T-helper 2 cell (primary cell): ENCODE results near the gene MEP1A.
A peak's percentile ranks its signal among the peaks of the same experiment; 100 is the strongest.
"Not testable (repeated sequence)": the region's sequence is repeated elsewhere in the genome, so short reads cannot be mapped to it uniquely, and the experiment has no call there.

ENCODE experiments used
- DNase-seq, 5 experiments: peaks; one replicate each; pipeline versions ENCODE4 v3.0.0 to v3.0.0-alpha.2; 2012 to 2022

Gene MEP1A

DNA sequence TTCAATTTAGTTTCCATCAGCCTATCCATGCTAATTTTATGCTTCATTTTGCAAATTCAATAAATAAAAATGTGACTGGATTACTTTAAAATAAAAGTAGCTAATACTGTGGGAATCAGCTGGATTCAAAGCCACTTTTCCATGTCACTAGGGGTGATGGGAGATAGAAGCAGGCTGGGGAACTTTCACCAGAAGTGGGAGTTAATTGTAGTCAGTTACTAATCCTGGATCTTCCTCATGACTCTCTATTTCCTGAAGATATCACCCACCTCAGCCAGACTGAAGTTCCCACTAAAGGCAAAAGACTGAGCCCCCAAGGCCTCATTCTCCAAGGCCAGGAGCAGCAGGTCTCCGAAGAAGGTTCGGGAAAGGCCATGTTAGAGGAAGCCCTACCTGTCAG is 41.8 kb downstream of the MEP1A start:
- DNase-seq: not testable (repeated sequence)

DNA sequence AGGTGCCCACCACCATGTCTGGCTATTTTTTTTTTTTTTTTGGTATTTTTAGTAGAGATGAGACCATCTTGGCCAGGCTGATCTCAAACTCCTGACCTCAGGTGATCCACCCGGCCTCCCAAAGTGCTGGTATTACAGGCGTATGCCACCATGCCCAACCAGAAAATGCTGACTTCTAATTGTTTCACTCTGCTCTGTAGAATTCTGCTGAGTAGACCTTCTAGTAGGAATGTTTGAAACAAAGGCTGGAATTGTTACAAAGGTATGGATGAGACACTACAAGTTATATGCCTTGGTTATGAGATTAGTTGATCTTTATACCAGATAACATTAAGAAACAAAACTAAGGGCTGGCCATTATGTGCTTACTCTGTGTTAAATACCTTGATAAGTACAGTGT is 44.8 kb downstream of the MEP1A start:
- DNase-seq: no peak

DNA sequence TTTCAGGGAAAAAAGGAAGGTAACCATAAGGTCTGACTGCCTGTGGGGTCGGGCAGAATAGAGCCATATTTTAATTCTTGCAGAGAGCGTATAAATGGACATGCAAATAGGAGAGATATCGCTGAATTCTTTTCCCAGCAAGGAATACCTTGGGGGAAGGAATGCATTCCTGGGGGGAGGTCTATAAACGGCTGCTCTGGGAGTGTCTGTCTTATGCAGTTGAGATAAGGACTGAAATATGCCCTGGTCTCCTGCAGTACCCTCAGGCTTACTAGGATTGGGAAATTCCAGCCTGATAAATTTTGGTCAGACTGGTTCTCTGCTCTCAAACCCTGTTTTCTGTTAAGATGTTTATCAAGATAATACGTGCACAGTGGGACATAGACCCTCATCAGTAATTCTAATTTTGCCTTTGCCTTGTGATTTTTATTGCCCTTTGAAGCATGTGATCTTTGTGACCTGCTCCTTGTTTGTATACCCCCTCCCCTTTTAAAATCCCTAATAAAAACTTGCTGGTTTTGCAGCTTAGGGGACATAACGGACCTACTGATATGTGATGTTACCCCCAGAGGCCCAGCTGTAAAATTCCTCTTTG is 49.2 kb downstream of the MEP1A start:
- DNase-seq: not testable (repeated sequence)

DNA sequence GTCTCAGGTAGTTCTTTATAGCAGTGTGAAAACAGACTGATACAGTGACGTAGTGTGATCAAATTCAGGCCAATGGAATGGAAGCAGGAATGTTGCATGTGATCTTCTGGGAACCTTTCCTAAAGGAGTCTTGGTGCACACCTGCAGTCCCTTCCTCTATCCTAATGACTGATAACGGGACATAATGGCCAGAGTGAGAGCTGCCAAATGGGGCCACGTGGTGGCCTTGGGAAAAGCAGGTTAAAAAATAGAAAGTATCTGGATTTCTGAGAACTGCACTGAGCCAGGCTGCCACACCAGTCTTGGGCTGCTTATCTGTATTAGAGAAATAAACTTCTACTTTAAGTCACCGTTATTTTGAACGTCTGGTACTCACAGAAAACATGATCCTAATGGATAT is 51.9 kb downstream of the MEP1A start:
- no peak for DNase-seq

DNA sequence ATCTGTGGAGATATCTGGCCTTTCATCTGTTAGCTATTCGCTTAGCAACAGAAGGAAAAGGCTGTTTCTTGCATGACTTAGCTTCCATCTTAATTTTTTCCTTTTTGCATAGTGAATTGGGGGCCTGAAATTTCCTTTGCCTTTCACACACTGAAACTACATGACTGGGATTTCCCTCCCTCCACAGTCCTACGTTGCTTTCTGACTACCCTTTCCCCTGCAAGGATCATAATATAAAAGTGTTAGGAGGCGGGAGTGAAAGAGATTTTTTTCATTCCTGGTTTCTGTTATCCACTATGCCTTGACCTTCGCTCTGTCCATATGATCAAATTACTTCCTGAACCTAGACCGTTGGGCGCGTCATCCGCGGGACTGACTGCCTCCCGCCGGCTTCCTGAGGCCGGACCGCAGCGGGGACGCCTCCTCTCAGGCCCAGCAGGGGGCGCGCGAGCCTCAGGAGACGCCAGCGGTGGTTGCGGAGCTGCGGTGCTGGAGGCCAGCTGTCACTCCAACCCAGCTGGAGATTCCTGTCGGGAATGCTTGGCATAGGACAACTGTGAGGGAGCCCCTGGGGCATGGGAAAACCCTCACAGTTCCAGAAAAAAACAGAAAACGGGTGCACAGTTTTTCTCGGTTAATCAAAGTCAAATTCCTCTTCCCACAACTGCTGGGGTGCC is 55.6 kb downstream of the MEP1A start:
- DNase-seq: peak in 4 of 5 experiments; percentile 13 to 56 (median 33)

DNA sequence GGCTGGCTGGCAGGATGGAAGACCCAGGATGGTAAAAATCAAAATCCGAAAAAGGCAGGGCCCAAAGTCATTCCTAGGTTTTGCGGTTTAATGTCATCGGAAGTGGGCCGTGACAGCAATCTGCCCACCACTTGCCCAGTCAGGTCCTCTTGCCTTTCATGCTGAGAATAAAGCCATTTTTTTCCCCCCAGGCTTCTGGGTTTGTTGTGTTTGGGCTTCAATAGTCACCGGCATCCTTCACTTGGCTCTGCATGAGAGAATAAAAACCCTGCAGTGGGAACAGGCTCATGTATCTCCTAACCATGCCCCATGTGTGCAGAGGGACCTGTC is 56.1 kb downstream of the MEP1A start:
- no peak for DNase-seq

DNA sequence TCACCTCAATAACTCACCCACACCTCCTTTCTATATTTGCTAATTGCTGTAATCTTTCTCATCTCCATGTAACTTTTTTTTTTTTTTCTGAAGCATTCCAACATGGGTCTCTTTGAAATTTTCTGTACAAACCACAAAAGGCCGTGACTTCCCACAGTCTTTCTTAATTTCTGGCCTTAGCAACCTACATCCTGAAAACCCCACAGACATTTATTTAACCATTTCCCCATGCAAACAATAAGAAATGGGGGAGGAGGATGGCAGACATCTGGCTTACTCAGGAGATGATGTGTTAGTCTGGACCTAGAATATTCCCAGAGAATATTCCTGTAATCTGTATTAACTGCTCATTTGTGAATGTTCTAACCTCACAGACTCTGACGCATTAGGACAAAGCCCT is 57.6 kb downstream of the MEP1A start:
- no peak for DNase-seq

DNA sequence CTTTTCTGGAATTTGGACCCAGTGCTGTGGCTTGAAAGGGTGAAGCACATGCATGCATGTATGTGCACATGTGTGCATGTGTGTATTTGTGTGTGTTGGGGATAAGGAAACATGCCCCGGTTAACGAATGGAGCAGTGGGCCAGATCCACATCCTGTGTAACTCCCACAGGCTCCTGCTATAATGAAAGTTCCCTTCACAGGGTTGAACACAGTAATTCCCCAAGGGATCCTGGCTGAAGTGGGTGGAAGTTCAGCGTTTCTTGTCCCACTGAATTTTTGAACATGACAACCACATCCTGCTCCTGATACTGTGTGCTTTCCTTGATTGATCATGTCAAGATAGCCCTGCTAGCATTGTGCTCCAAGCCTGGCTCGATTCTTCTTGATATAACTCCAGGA is 58.4 kb downstream of the MEP1A start:
- not testable (repeated sequence) for DNase-seq

DNA sequence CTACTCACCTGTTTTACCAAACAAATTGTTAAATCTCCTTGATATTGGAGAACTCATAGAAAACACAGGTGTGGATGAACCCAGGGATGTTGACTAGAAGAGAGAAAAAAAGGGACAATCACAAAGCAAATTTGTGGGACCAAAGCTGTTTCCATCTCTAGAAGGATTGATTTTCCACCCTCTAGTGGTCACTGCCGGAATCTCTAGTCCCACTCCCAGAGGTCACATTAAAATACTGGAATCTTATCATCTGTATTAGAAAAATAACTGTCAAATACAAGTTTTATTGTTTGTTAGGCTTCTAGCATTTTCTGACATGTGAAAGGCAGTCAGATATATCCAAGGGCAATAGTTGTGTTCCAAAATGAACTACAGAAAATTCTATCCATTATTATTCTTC is 62.8 kb downstream of the MEP1A start:
- not testable (repeated sequence) for DNase-seq

DNA sequence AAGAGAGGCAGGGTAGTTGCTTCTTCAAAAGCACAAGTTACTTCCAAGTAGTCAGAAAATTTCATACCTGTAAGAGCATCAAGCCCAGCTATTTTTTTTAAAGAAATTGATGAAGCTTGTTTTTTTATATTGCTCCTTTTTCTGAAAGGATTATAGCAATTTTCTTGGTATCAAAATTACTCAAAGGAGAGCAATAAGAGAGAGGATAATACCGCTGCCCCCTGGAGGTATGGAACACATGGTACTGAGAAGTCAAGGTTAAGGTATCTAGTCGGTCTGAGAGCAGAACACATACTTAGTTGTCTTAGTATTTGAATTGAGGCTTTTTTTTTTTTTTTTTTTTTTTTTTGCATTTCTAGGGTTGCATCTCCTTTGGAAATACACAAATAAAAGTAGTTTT is 69.2 kb downstream of the MEP1A start:
- DNase-seq: no peak

DNA sequence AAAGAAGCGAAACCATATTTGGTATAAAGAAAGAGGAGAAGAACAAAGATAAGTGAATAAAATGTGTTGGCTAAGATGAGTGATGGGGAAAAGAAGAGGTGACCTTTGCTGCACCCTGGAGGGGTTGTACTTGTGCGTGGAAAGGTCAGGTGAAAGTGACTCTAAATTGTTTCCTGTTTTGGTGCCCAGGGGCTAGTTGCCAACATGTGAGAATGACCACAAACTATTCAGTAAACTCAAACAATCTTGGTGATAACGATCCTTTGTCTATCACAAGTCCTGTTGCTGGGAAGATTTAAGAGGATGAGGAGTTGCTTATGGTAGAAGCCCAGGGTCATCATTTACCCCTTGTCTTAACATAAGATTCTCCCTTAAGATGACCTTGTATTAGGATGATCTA is 70.6 kb downstream of the MEP1A start:
- DNase-seq: no peak

DNA sequence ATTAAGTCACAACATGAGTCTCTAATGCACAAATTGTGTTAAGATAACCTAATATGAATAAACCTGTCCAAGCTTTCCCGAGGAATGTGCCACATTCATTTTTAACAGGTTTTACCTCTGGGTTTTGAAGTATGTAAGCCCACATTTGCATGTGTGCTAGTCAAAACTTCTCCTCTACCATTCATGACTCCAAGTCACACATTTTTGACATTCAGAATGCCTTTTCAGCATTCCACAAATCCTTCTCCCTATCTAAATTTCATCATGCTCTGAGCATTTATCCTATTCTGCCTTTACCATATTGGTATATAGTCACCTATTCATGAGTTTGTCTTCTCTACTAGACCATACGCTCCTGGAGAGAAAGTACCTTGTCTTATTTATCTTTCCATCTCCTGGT is 72.0 kb downstream of the MEP1A start:
- no peak for DNase-seq

DNA sequence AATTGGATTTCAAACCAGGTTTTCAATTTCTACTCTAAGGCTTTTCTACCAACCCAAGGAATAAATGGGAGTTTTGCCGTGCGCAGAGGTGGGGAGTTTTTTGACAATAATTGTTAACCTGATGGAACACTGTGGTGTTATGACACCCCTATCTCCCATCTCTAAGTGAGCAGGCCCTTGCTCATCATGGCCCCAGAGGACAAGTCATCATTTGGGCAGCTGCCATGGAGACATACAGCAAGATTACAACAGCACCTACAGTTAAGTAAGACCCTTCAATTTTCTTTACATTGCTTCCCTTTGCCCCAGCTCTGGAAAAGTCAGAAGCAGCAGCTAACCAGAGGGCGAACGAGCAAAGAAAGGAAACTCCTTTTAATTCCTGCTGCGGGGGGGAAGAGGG is 74.2 kb downstream of the MEP1A start:
- DNase-seq: no peak

DNA sequence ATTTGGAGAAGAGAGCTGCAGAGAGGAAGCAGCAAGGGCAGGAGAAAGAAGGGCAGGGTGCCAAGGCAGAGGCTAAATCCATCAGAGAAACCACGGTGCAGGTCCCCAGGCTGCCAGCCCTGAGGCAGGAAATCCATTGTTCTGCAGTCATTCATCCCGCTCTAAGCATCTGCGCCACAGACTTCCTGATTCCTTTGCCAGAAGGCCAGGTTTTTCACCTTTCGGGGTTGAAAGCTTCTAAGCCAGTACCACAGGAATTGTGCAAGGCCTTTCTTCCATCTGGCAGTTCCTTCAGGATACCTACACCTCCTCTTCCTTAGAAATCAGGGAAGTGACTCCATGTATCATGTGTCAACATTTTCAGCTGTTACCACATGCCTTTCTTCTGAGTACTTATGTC is 82.9 kb downstream of the MEP1A start:
- DNase-seq: no peak

DNA sequence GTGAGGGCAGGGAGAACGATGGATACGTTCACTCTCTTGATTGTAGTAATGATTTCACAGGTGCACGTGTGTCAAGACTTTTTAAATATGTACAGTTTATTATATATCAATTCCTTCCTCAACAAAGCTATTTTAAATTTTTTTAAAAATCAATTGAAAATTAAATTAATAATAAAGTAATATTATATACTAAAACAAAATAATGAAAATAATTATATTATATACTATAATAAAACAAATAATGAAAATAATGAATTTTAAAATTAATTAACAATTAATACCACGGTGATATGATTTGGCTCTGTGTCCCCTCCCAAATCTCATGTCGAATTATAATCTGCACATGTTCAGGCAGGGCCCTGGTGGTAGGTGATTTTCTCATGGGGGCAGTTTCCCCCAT is 85.8 kb downstream of the MEP1A start:
- DNase-seq: no peak

DNA sequence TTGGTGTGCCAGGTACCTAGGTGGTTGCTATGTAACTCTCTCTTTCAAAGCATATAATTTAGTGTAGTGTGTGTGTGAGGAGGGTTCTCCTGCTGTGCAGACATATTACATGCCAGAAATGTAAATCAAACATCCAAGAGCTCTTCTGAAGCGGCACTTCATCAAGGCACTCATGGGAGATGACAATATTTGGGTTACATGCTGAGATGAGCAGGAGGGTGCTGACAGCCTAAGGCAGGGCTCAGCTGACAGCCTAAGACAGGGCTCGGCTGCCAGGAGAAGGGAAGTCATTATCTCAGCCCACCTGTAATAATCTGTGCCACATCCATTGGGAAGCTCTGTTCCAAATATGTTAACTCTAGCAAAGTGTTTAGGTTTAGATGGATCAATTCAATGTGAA is 89.5 kb downstream of the MEP1A start:
- no peak for DNase-seq

DNA sequence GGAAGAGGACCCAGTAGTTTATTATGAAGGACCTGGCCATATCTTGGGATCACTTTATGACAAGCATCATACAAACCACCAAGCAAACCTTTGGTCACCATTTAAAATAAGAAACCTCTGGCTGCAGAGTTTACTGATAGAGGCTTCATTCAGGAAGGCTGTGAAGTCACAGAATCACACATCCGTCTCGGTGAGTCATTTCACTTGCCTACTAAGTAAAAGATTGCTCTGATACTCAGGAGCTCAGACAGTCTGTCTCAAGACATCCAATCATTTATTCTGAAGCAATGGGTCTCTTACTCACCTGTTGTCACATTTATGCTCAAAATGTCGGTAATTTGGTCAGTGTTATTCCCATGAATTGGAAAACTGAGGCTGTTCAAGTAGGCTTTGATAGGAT is 94.8 kb downstream of the MEP1A start:
- DNase-seq: peak in 1 of 5 experiments; percentile 4

DNA sequence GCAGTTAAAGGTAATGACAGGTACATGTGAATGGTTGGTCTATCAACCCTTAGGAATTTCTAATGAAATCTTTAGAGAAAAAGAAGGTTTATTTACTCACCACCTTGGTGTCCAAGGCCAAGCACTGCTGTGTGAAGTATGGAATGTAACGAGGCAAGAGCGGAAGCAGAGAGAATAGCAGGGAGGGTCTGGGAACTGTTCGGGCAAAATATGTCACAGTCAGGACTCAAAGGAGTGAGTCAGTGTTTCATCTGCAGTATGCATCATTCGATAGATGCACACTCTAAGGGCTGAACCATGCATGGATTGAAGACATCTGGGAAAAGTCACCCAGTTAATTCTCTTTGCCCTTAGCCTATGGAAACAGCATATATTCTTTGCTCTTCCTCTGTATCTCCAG is 95.4 kb downstream of the MEP1A start:
- no peak for DNase-seq
